ENCODE data around the gene DDRGK1.
A peak's percentile ranks its signal among the peaks of the same experiment; 100 is the strongest.

Gene DDRGK1

DNA sequence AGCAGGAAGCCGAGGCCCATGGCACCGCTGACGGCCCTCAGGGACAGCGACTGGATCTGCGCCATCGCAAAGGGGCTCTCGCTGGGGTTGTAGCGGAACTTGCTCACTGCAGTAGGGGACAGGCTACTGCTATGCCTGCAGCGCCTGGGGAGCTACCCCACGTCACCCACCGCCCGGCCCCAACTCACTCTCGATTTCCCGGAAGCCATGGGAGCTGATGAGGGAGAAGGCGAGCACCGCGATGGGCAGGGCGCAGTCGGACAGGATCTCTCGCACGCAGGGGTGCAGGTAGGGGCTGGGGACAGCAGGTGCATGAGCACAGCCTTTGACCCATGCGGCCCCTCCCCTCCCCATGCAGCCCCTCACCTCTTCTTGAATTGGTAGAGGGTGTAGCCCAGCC is 24.7 kb upstream of the DDRGK1 start:
- ATAC-seq (ENCODE audit: low read depth) (no peak), DNase-seq (ENCODE audit: low spot score in 2 of 2) (no peak)
- Mint-ChIP-seq H3K4me1 (no peaks in the 10 kb centered on the region), H3K4me3 (no peak overlapping the region), H3K36me3 (peaks cover 2% of the 10 kb centered on the region), H3K9me3 (no peaks in the 10 kb centered on the region), H3K27me3 (no peaks in the 10 kb centered on the region), H3K27ac (no peak overlapping the region)

DNA sequence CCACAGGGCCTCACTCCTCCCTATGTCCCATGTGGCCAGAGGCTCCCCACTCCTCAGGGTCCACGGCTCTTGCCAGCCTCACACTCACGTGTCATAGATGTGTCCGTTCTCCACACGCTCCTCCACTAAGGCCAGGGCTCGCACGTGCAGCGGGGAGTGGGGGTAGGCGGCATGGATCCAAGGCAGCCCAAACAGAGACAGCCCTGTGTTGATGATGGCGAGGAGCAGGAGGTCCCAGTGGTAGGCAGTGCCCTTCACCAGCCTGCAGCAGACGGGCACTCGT is 24.2 kb upstream of the DDRGK1 start:
- ATAC-seq (ENCODE audit: low read depth) = no peak
- Mint-ChIP-seq H3K9me3 (no peaks in the 10 kb centered on the region), H3K27ac (no peak overlapping the region)

GRCh38 chr20:3227936-3228749 is 23.7 kb upstream of the DDRGK1 start:
- DNase-seq (ENCODE audit: low spot score in 2 of 2) (no peak), ATAC-seq (ENCODE audit: low read depth) (no peak)
- Mint-ChIP-seq H3K36me3 (peaks cover 2% of the 10 kb centered on the region), H3K4me1 (peaks cover 4% of the 10 kb centered on the region), H3K9me3 (no peaks in the 10 kb centered on the region), H3K4me3 (no peak overlapping the region), H3K27me3 (no peaks in the 10 kb centered on the region), H3K27ac (no peak overlapping the region)

More for the DNA sequence above, 24.2 kb upstream of the DDRGK1 start:
- no peak for DNase-seq (ENCODE audit: low spot score in 2 of 2)
- Mint-ChIP-seq H3K4me3 (no peak overlapping the region), H3K36me3 (peaks cover 2% of the 10 kb centered on the region), H3K4me1 (no peaks in the 10 kb centered on the region), H3K27me3 (no peaks in the 10 kb centered on the region)

- no peak for DNase-seq (ENCODE audit: low spot score in 2 of 2)
- Mint-ChIP-seq H3K36me3 (peaks cover 2% of the 10 kb centered on the region), H3K4me1 (peaks cover 9% of the 10 kb centered on the region), H3K27ac (no peak overlapping the region), H3K9me3 (no peaks in the 10 kb centered on the region), H3K27me3 (no peaks in the 10 kb centered on the region), H3K4me3 (no peak overlapping the region)
- ATAC-seq (ENCODE audit: low read depth) = no peak
Observed at GRCh38 chr20:3227506-3227905, 23.0 kb upstream of the DDRGK1 start.

DNA sequence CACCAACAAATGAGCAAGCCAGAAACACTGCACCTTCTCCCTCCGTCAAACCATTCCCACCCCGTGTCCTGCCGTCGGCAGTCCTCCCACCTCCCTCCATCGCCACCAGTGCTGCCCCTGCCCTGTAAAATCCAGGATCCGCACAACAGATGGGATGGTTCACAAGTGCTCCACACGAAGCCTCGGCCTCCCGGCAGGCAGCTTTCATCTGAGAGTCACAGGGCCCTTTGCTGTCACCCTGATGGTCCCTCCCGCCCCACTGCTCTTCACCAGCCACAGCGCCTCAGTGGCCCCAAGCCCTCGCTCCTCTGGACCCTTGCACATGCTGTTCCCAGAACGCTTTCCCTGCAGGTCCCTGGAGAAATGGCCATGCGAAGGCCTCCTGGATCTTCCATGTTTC is 22.4 kb upstream of the DDRGK1 start:
- Mint-ChIP-seq H3K36me3 (peaks cover 2% of the 10 kb centered on the region), H3K27ac (no peak overlapping the region), H3K4me3 (no peak overlapping the region), H3K4me1 (peaks cover 9% of the 10 kb centered on the region), H3K9me3 (no peaks in the 10 kb centered on the region), H3K27me3 (no peaks in the 10 kb centered on the region)
- DNase-seq (ENCODE audit: low spot score in 2 of 2) (no peak), ATAC-seq (ENCODE audit: low read depth) (no peak)

DNA sequence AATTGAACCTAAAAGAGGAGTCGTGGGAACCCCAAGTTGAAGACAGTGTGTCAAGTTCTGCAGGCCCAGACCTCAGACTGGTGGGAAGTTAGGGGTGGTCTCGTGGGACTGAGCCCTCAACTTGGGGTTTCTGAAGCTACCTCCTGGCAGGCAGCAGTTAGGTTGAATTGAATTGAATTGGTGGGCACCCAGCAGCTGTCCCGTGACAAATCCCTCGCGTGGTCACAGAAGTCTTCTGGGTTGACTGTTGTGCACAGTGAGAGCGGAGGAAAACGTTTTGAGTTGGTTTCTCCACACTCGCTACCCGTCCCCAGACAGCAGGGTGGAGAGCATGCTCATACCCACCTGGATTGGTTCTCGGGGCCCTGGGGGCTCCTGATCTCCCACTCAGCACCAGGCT is 21.6 kb upstream of the DDRGK1 start:
- no peak overlapping the region for H3K4me3 Mint-ChIP-seq
- no peak for ATAC-seq (ENCODE audit: low read depth)
- peaks cover 9% of the 10 kb centered on the region for H3K4me1 Mint-ChIP-seq
- H3K27me3 Mint-ChIP-seq = no peaks in the 10 kb centered on the region
- H3K27ac Mint-ChIP-seq = no peak overlapping the region
- peaks cover 6% of the 10 kb centered on the region for H3K36me3 Mint-ChIP-seq
- H3K9me3 Mint-ChIP-seq = no peaks in the 10 kb centered on the region
- DNase-seq (ENCODE audit: low spot score in 2 of 2) = no peak

DNA sequence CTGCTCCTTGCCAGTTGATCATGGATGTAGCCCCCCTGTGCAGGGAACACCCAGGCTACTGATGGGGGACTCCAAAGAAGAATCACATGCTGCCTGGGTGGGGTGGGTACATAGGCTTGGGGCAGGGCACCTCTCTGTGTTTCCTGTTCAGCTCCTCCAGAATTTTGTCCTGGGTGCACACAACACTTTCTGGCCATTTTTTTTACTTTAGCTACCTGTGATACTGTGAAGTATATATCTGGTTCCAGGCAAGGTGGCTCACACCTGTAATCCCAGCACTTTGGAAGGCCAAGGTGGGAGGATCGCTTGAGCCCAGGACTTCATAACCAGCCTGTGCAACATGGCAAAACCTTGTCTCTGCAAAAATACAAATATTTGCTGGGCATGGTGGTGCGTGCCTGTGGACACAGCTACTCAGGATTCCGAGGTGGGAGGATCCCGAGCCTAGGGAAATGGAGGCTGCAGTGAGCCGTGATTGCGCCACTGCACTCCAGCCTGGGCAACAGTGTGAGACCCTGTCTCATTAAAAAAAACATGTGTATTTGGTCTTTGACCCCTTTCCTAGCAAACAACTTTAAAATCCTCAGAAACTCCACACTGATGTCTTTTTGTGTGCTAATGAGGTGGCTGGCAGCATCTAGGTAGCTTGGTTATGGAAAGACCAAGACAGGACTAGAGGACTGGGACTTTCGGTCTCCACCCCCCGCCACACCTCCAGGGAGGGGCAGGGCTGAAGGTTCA is 20.4 kb upstream of the DDRGK1 start:
- peaks cover 9% of the 10 kb centered on the region for H3K4me1 Mint-ChIP-seq
- ATAC-seq (ENCODE audit: low read depth) (no peak), DNase-seq (ENCODE audit: low spot score in 2 of 2) (no peak)
- no peaks in the 10 kb centered on the region for H3K9me3 Mint-ChIP-seq
- H3K27ac Mint-ChIP-seq = no peak overlapping the region
- no peaks in the 10 kb centered on the region for H3K27me3 Mint-ChIP-seq
- no peak overlapping the region for H3K4me3 Mint-ChIP-seq
- H3K36me3 Mint-ChIP-seq = peaks cover 9% of the 10 kb centered on the region

DNA sequence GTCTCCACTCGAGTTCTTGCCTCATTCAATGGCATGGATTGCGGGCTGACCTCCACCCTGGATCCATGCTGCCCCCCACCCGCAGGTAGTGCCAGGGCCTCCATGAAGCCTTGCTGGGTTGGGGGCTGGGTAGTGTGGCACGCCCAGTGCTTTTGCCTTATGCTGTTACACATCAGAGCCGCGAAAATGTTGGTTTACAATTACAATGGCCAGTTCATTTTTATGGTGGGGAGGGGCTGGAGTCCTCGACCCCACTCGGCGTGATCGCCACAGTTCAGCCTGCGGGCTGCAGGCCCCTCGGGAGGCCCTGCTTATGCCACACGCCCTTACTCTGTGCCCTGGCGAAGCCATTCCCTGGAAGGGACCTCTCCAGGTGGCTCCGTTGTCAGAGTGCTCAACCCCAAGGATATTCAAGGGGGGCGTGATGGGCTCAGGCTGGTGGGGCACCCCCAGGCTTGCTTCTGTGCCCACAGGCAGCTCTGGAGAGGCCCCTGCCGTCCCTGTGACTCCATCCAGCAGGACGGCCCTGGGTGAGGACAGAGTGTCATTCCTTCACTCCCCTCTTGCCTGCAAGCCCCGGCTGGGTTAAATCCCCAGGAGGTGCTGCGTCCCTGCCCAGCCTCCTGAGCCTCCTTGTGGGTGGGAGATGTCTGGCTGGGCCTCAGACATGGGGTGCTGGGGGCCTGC is 19.7 kb upstream of the DDRGK1 start:
- Mint-ChIP-seq H3K4me3 (no peak overlapping the region), H3K27me3 (no peaks in the 10 kb centered on the region), H3K27ac (no peak overlapping the region), H3K36me3 (peaks cover 9% of the 10 kb centered on the region), H3K4me1 (peaks cover 9% of the 10 kb centered on the region), H3K9me3 (no peaks in the 10 kb centered on the region)
- DNase-seq (ENCODE audit: low spot score in 2 of 2) = no peak
- ATAC-seq (ENCODE audit: low read depth) = no peak

DNA sequence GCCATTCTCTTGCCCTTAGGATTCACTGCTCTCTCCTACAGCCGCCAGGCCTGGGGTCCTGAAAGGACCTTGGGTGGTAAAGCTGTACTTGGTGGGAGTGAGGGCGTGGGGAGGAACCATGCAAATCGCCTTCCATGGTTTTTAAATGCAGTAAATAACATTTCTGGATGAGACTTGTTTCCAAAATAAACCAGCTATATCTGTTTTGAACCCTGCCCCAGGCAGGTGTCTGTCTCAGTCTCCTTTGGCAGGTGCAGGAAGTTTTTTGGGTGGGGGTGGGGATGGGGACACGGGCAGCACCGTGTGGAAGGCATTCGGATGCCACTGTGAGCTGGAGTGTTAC is 19.1 kb upstream of the DDRGK1 start:
- H3K27ac Mint-ChIP-seq = peak overlapping the region; percentile 9
- peaks cover 9% of the 10 kb centered on the region for H3K4me1 Mint-ChIP-seq
- DNase-seq (ENCODE audit: low spot score in 2 of 2) = no peak
- no peaks in the 10 kb centered on the region for H3K9me3 Mint-ChIP-seq
- peaks cover 9% of the 10 kb centered on the region for H3K36me3 Mint-ChIP-seq
- no peak for ATAC-seq (ENCODE audit: low read depth)
- no peaks in the 10 kb centered on the region for H3K27me3 Mint-ChIP-seq
- H3K4me3 Mint-ChIP-seq = peak overlapping the region; percentile 56

- ATAC-seq (ENCODE audit: low read depth) (peak; percentile 90), DNase-seq (ENCODE audit: low spot score in 2 of 2) (peak; percentile 53 to 56)
- H3K9me3 Mint-ChIP-seq = no peaks in the 10 kb centered on the region
- peaks cover 9% of the 10 kb centered on the region for H3K36me3 Mint-ChIP-seq
- H3K4me1 Mint-ChIP-seq = peaks cover 9% of the 10 kb centered on the region
- H3K27me3 Mint-ChIP-seq = no peaks in the 10 kb centered on the region
- H3K4me3 Mint-ChIP-seq = peak overlapping the region; percentile 56
- peak overlapping the region; percentile 9 for H3K27ac Mint-ChIP-seq
Observed at GRCh38 chr20:3222635-3223600, 18.4 kb upstream of the DDRGK1 start.

GRCh38 chr20:3221398-3222226 is 17.1 kb upstream of the DDRGK1 start:
- no peaks in the 10 kb centered on the region for H3K27me3 Mint-ChIP-seq
- H3K4me1 Mint-ChIP-seq = peaks cover 9% of the 10 kb centered on the region
- ATAC-seq (ENCODE audit: low read depth) (no peak), DNase-seq (ENCODE audit: low spot score in 2 of 2) (no peak)
- no peaks in the 10 kb centered on the region for H3K9me3 Mint-ChIP-seq
- H3K4me3 Mint-ChIP-seq = no peak overlapping the region
- peaks cover 7% of the 10 kb centered on the region for H3K36me3 Mint-ChIP-seq
- H3K27ac Mint-ChIP-seq = peak overlapping the region; percentile 40

GRCh38 chr20:3218307-3218988 is 14.0 kb upstream of the DDRGK1 start:
- no peaks in the 10 kb centered on the region for H3K9me3 Mint-ChIP-seq
- peaks cover 9% of the 10 kb centered on the region for H3K4me1 Mint-ChIP-seq
- no peak overlapping the region for H3K27ac Mint-ChIP-seq
- H3K36me3 Mint-ChIP-seq = peaks cover 12% of the 10 kb centered on the region
- peak; percentile 63 for ATAC-seq (ENCODE audit: low read depth)
- H3K4me3 Mint-ChIP-seq = no peak overlapping the region
- no peaks in the 10 kb centered on the region for H3K27me3 Mint-ChIP-seq
- peak; percentile 79 to 86 for DNase-seq (ENCODE audit: low spot score in 2 of 2)
